NCI-H69 (cell line): ENCODE results near the gene ZNF33A.
"Not testable (repeated sequence)": the region's sequence is repeated elsewhere in the genome, so short reads cannot be mapped to it uniquely, and the experiment has no call there.

Experiments used
- DNase-seq: peaks from one replicate; lab custom pipeline; 2025; lab: John Stamatoyannopoulos, UW

ZNF33A gene

DNA sequence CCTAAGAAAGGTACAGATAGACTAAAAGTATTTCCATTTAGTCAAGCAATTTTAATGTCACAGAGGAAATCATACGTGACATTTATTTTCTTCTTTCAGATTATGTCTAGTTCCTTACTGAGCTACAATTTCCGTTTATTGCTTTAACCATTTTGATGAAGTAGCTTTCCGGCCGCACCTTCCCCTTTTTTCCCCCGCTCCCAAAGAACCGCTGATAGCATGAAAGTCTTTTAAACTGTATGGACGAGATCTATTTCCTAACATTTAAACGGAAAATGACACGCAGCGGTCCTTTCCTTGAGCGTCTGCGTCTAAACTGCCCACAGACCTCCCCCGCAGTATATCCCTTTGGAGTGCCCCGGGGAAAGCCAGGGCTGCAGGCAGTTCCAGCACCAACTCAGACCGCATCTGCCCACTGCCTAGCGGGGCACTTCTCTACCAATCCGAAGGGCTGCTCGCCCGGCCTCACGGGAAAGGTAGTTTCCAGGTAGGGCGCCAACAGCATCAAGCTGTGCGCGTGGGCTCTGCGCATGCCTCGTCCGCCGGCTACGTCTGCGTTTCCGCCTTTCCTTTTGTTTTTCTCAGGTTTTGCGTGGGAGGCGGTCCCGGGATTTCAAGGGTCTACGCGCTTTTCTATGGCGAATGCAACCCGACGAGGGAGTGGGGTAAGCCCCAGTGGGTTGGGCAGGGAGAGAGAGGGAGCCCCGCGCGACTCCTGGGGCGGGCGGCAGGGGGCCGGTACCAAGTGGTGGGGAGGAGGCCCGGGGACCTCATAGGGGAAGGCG is at the start of gene ZNF33A:
ZNF33A (plus strand) TSS at position 557 of the 785 bp plus-strand sequence. CDS start 1,667 bp downstream, outside the sequence.
- DNase-seq = peak; percentile 93

DNA sequence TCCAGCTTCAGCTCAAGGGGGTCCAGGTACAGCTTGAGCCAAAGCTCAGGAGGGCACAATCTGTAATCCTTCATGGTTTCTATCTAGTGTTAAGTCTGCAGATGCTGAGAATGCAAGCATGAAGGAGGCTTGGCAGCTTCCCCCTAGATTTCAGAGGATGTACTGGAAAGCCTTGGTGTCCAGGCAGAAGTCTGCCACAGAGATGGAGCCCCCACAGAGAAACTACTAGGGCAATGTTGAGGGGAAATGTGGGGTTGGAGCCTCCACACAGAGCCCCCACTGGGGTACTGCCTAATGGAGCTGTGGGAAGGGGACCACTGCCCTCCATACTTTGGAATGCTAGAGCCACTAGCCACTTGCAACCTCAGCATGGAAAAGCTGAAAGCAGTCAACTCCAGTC is 45.5 kb upstream of the ZNF33A start:
- DNase-seq = no peak

DNA sequence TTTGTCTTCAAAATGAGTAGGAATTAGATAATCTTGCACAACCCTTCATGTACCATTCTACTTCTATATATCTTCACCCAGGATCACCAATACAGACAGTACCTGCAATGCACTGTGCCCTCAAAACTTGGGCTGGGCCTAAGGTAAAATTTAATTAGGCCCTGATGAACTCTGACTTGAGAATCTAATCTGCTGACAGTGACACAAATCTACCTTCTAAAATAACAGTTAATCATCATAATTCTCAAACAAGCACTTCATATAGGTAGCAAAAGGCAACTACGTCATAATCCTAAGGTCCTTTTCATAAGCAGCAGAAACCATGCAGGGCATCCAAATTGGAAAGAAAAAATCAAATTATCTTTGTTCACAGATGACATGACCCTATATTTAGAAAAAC is 38.1 kb upstream of the ZNF33A start:
- no peak for DNase-seq

DNA sequence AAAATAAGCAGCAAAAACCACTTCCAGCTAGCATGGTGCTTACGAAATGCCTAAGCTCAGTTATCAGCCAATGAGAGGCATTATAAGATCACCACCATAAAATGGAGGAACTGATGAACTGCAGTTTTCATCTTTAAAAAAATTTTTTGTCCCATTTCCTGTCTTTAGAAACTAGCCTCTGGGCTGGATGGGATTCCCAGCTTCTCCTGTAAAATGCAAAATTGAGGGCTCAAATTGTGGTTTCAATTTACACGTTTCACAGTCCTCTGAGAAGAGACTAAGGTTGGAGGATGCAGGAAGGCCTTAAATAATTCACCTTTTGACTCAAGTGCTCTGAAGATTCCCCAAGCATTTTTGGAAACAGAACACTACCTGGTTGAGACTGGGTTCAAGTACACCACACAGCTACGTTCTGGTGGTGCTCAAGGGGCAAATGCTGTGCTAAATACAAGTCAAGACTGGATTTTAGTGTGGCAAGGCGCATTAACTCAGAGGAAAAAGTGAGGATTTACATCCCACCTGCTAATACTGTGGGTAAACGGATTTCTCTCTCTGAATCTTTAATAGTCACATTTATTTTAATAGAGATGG is 35.0 kb upstream of the ZNF33A start:
- peak; percentile 16 for DNase-seq

DNA sequence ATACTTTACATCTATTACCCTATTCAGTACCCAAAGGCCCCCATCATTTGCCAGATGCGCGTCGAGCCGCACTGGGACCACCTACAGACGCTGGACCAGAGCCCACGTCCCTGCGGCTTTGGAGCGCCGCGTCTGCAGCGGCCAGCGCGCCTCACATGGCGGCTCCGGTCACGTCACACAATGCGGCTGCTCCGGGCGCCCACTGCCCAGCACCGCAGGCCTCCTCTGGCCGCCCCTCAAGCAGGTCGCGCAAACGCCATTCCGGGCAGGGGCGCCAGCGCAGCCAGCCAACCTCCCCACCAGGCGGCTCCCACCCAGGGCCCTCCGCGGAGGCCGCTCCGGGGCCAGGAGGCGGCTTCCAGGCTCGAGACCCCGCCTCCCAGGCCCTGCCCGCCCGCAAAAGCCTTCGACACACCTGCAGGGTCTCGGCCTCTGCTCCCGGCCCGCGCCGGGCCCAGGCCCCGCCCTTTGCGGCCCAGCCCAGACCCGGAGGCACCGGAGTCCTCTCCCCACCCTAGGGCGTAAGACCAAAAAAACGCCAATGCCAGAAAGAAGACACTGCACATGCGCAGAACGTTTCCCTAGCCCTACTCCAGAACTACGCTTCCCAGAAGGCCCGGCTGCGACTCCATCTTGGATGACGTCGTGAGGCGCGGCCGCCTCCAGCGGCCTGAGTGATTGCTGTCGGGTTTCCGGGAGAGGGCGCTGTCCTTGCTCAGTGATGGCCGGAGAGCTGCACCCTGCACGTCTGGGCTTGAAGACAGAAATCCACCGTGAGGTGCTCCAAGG is 34.2 kb upstream of the ZNF33A start, which contains the start of gene ZNF25:
ZNF25 (minus strand) TSS at position 557 of the 789 bp plus-strand sequence. CDS start 4,925 bp downstream, outside the sequence.
- DNase-seq = peak; percentile 96

DNA sequence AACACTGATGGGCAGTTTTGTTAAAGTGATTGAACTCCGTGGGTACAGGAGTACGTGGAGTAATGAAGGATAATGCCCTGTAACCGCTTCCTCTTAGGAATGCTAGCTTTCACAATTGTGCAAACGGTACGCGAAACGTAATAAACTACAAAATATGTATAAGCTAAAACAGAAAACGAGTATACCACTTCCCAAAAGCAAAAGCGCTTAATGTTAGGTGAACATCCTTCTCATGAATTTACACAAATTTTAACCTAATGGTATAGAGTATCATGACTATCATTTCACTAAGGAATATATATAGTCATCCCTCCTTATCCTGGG is 33.6 kb upstream of the ZNF33A start:
- DNase-seq = no peak

DNA sequence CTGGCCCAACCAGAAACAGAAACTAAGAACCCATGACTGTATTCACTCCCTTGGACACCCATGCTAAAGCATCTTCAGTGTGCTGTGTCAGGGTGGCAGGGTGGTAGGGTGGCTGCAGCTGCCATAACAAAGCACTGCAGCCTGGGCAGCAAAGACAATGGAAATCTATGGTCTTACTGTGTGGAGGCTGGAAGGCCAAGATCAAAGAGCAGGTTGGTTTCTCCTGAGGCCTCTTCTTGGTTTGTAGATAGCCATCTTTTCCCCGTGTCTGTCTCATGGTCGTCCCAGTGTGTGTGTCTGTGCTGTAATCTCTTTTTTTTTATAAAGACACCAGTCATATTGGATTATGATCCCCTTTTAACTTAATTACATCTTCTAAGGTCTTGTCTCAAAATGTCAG is 18.8 kb upstream of the ZNF33A start:
- no peak for DNase-seq

DNA sequence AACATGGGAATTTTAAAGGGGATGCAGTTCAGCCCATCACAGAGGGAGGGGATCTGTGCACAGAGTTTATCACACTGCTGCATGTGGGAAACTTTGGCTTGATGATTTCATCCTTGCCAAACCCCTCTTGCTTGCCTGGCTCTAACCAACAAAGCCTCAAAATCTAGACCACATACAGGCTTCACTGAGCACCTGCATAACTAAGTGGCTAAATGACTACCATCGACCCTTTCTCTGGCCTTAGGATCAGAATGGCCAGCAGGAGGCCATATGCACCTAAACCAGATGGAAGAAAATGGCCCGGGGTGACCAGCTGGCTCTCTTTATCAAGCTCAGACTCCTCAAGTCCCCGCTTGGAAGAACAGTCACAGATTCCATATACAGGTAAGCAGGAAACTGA is 18.4 kb upstream of the ZNF33A start:
- no peak for DNase-seq

DNA sequence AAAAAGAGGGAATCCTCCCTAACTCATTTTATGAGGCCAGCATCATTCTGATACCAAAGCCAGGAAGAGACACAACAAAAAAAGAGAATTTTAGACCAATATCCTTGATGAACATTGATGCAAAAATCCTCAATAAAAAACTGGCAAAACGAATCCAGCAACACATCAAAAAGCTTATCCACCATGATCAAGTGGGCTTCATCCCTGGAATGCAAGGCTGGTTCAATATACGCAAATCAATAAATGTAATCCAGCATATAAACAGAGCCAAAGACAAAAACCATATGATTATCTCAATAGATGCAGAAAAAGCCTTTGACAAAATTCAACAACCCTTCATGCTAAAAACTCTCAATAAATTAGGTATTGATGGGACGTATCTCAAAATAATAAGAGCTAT is 11.6 kb upstream of the ZNF33A start:
- not testable (repeated sequence) for DNase-seq

DNA sequence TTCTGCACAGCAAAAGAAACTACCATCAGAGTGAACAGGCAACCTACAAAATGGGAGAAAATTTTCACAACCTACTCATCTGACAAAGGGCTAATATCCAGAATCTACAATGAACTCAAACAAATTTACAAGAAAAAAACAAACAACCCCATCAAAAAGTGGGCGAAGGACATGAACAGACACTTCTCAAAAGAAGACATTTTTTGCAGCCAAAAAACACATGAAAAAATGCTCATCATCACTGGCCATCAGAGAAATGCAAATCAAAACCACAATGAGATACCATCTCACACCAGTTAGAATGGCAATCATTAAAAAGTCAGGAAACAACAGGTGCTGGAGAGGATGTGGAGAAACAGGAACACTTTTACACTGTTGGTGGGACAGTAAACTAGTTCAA is 10.0 kb upstream of the ZNF33A start:
- DNase-seq = not testable (repeated sequence)

DNA sequence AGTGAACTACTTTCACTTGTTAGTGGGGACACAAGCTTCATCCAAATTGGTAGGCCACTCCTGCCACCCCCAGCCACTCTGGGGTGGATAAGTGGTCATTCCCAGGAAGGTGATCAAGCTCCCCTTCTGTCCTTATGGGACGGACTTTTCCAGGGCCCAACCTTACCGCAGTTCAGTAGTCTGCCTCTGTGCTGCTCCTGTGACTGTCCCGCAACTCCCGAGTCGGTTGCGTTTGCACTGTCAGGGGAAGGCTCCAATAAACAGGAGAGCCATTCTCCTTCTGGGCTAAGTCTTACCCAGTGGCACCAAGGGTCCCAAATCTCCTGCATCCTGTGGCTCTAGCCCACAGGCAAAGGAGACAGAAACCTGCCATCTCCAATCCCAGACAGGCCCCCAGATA is 7.4 kb upstream of the ZNF33A start:
- no peak for DNase-seq

DNA sequence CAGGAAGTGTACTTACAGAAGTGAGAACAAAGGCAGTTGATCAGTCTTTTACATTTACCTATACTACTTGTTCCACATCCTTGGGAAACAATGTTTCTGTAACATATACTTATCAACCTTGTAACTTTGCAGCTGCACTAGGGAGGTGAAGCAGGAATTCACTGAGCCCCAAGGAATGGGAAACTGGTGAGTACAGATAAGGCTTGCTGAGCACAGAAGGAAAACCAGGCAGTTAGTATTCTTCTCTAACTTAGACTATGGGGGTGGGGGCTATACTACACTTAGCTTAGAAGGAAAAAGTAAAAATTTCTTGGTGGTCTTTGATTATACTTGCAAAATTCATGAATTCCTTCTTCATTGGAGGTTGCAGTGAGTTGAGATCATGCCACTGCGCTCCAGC is 6.9 kb upstream of the ZNF33A start:
- DNase-seq = no peak

DNA sequence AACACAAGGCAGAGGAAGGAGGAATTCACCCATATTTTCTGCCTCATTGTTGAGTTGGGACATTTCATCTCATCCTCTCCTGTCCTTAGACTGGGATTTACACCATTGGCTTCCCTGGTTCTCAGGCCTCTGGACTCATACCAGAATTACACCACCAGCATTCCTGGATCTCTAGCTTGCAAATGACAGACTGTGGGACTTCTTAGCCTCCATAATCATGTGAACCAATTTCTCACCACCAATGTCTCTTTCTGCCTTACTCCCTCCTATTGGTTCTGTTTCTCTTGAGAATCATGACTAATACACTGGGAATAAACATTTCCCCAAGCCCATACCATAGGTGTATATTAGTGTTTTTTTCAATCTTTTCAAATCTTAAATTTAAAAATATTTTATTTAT is 2.9 kb upstream of the ZNF33A start:
- DNase-seq = no peak

DNA sequence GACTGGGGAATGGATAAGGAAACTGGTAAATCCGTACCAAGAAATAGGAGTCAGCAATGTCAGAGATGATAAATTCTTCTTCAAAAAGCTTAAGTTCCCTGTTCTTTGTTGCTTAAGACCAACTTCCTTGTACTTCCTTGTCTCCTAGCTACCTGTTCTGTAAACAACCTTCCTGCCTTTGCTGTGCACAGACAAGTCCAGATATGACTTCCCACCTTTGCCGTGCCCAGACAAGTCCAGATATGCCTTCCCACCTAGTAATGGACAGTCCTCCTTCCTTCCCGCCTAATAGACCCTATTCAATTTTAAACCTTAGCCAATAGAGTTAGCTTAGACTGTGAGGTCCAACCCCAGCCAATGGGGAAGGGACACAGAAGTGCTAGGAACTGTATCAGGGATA is 2.5 kb upstream of the ZNF33A start:
- DNase-seq = no peak

DNA sequence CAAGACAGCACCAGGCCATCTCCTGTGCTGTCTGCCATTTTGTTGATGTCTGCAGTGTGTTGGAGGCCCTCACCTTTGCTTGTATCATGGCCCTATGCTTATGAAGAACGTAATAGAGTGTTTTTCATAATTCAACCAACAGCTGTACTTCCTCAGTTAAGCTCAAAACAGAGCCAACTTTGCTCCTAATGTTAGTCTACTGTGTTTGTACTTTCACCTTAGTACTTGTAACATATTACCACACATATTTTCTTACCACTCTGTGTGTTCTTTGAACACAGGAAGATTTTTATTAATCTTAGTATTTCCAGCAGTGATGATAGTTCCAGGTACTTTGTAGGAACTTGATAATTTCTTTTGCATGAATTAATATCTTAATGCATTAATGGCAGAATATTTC is 5.9 kb downstream of the ZNF33A start:
- no peak for DNase-seq

DNA sequence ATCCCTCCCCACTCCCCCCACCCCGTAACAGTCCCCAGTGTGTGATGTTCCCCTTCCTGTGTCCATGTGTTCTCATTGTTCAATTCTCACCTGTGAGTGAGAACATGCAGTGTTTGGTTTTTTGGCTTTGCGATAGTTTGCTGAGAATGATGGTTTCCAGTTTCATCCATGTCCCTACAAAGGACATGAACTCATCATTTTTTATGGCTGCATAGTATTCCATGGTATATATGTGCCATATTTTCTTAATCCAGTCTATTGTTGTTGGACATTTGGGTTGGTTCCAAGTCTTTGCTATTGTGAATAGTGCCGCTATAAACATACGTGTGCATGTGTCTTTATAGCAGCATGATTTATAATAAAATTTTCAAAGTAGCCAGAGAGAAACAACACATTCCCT is 8.6 kb downstream of the ZNF33A start:
- DNase-seq = not testable (repeated sequence)

DNA sequence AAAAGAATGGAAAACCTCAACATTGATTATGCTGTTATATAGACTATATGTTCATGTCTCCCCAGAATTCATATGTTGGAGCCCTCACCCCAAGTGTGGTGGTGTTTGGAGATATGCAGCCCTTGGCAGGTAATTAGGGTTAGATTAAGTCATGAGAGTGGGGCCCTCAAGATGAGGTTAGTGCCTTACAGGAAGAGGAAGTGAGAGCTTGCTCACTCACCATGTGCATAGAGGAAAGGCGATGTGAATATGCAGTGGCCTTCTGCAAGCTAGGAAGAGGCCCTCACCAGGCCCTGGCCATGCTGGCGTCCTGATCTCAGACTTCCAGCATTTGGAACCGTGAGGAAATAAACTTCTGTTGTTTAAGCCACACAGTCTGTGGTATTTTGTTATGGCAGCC is 14.8 kb downstream of the ZNF33A start:
- DNase-seq = no peak

DNA sequence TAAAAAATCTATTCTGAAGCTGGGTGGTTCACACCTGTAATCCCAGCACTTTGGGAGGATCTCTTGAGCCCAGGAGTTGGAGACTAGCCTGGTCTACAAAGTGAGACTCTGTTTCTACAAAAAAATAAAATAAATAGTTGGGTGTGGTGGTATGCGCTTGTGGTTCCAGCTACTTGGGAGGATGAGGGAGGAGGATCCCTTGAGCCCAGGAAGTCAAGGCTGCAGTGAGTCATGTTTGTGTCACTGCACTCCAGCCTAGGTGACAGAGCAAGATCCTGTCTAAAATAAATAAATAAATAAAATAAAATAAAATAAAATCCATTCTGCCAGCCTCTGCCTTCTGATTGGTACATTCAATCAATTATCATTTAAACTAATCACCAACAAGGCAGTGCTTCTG is 17.5 kb downstream of the ZNF33A start:
- DNase-seq = no peak

DNA sequence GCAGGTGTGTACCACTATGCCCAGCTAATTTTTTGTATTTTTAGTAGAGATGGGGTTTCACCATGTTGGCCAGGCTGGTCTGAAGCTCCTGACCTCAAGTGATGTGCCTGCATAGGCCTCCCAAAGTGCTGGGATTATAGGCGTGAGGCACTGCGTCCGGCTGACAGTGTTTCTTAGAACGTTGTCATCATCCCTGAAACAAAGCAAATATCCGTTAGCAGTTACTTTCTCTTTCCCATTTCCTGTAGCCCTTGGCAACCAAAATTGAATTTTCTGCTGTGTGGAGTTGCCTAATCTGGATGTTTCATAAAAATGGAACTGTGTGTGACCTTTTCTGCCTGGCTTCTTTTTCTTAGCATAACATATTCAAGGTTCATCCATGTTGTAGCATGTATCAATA is 22.4 kb downstream of the ZNF33A start:
- no peak for DNase-seq

DNA sequence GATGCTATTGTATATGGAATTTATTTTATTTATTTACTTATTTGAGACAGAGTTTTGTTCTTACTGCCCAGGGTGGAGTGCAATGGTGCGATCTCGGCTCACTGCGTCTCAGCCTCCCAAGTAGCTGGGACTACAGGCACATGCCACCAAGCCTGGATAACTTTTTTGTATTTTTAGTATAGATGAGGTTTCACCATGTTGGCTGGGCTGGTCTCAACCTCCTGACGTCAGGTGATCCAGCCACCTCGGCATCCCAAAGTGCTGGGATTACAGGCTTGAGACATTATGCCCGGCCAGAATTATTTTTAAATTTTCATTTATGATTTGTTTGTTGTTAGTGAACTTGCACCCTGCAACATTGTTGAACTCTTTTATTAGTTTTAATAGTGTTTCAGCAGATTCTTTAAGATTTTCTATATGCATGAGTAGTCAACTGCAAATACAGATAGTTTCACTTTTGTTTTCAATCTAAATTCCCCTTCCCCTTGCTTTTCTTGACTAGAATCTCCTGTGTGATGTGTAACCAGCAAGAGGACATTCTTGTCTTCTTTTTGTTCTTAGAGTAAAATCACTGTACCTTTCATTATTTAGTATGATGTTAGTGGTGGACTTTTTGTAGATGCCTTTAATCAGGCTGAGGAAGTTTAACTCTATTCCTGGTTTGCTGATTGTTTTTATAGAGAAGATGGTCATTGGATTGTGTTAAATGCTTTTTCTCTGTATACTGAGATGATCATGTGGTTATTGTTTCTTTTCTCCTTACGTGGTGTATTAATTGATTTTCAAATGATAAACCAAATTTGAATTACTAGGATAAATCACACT is 27.8 kb downstream of the ZNF33A start:
- no peak for DNase-seq

DNA sequence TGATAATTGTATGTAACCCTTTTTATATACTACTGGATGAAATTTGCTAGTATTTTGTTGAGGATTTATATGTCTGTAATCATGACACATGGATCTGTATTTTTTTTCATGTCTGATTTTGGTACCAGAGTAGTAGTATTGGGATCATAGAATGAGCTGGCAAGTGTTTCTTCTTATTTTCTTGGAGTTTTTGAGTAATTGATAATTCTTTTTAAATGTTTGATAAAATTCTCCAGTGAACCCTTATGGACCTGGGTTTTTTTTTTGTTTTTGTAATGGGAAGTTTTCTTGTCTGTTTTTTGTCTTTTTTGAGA is 28.4 kb downstream of the ZNF33A start:
- no peak for DNase-seq

DNA sequence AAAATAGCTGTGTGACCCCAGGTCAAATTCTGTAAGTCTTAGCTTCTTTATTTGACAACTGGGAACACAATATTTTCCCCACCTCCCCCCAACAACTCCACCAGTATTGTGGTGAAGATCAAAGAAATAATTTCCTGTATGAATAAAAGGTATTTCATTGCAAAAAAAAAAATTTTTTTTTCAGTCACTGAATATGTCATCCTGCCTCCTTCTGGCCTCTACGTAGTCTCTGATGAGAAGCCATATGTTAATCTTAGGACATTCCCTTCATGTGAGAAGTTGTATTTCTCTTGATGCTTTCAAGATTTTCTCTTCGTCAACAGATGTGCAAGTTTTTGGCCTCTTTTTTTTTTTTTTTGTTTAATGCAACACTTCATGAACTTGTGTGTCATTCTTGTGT is 33.0 kb downstream of the ZNF33A start:
- DNase-seq = no peak
